ENCODE results near the gene CMKLR1.

CMKLR1 gene, protein sequence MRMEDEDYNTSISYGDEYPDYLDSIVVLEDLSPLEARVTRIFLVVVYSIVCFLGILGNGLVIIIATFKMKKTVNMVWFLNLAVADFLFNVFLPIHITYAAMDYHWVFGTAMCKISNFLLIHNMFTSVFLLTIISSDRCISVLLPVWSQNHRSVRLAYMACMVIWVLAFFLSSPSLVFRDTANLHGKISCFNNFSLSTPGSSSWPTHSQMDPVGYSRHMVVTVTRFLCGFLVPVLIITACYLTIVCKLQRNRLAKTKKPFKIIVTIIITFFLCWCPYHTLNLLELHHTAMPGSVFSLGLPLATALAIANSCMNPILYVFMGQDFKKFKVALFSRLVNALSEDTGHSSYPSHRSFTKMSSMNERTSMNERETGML

DNA sequence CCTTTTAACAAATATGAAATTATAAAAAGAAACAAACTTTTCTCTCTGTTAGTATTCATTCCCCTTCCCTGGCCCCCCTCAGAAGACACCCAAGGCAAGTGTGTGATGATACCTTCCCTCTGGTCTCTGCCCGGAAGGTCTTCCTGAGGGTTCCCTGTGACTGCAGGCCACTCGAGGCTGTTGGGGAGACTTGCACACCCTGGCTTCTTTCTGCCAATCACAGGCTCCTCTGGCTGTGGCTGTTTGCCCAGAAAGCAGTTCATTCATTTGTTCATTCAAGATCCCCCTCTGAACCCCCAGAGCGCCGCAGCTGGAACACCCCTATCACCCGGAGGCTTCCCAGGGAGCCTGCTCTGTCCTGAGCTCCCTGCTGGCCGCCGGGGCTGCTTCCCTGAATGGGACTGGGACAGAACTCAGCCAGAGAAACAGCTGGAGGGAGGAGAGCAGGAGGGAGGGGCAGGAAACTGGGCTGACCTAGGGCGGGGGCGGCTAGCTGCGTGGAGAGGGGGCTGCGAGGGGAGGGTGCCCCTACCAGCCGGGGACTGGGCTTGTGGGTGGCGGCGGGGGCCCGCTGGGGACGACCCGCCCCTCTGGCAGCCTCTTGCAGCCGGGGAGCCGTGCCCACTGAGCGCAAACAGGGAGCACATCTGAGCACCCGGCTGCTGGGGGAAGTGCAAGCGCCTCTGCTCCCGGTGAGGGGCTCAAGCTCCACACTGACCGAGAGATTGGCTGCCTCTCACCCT is at the start of gene CMKLR1:
Gene CMKLR1 (minus strand): TSS at position 397 of the 743 bp plus-strand sequence. CDS start 45,720 bp downstream, outside the sequence.
- TF ChIP-seq, protein P1, sequence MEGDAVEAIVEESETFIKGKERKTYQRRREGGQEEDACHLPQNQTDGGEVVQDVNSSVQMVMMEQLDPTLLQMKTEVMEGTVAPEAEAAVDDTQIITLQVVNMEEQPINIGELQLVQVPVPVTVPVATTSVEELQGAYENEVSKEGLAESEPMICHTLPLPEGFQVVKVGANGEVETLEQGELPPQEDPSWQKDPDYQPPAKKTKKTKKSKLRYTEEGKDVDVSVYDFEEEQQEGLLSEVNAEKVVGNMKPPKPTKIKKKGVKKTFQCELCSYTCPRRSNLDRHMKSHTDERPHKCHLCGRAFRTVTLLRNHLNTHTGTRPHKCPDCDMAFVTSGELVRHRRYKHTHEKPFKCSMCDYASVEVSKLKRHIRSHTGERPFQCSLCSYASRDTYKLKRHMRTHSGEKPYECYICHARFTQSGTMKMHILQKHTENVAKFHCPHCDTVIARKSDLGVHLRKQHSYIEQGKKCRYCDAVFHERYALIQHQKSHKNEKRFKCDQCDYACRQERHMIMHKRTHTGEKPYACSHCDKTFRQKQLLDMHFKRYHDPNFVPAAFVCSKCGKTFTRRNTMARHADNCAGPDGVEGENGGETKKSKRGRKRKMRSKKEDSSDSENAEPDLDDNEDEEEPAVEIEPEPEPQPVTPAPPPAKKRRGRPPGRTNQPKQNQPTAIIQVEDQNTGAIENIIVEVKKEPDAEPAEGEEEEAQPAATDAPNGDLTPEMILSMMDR (IDR thresholded peaks at IDR 0.05; ENCODE audit: low read depth, low read length) = no peak
- H3K4me3 ChIP-seq (ENCODE audit: low read depth, low read length) = no peak within 1 kb of the TSS

DNA sequence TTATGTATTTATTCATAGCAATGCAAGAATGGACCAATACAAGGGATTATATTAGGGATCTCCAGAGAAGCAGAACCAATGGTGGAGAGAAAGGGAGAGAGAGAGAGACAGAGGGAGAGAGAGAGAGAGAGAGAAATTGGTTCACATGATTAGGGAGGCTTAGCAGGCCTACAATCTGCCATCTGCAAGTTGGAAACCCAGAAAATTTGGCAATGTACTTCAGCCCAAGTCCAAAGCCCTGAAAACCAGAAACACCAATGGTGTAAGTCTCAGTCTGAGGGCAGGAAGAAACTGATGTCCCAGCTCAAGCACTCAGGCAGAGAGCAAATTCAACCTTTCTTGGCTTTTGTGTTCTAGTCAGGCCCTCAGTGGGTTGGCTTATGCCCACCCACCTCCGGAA is 48.7 kb upstream of the CMKLR1 start:
- no peak overlapping the region for H3K4me3 ChIP-seq (ENCODE audit: low read depth, low read length)
- TF ChIP-seq, protein P1 (IDR thresholded peaks at IDR 0.05; ENCODE audit: low read depth, low read length) = no peak

DNA sequence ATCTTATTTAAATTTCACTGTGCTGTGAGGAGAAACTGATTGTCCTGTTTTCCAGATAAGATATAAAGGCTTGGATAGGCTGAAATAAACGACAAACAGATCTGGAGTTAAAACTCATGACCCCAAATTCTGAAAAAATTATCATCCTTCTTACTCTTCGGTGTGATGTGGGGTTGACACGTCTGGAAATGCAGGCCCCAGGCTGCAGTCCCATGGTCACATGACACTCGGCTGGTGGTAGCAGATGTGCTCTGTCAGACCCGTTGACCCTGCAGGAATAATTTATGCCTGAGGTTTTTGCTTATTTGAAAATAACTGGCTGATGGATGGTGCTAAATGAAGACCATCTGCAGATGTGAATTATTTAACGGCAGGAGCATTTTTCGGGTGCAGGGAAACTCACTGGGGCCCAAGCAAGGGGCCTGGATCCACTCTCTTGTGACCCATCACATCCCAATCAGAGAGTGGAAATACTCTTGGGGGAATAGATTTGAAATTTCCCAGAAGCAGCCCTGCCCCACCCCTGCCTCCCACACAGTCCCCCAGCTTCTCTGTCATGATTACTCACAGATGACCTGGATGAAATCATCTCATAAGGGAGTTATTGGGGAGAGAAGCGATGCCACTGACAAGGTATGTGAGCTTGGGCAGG is 47.7 kb upstream of the CMKLR1 start:
- TF ChIP-seq, protein P1 (IDR thresholded peaks at IDR 0.05; ENCODE audit: low read depth, low read length) = no peak

DNA sequence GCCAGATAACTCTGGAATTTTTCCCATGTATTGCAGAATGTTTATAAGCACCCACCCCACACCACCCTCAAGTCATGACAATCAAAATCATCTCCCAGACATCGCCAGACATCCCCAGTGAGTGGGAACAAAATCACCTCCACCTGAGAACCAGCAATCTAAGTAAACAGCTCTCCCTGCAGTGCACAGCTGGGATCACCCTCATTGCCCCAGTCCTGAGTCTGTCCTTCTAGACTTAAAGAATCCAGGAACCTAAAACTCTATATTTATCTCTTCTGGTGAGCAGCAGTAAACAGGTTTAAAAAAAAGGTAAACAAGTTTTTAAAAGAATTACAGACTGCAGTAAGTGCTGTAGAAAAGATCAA is 43.3 kb upstream of the CMKLR1 start:
- TF ChIP-seq, protein P1 (IDR thresholded peaks at IDR 0.05; ENCODE audit: low read depth, low read length) = no peak
- H3K4me3 ChIP-seq (ENCODE audit: low read depth, low read length) = no peak overlapping the region

More for the DNA sequence above, 47.7 kb upstream of the CMKLR1 start:
- no peak overlapping the region for H3K4me3 ChIP-seq (ENCODE audit: low read depth, low read length)

DNA sequence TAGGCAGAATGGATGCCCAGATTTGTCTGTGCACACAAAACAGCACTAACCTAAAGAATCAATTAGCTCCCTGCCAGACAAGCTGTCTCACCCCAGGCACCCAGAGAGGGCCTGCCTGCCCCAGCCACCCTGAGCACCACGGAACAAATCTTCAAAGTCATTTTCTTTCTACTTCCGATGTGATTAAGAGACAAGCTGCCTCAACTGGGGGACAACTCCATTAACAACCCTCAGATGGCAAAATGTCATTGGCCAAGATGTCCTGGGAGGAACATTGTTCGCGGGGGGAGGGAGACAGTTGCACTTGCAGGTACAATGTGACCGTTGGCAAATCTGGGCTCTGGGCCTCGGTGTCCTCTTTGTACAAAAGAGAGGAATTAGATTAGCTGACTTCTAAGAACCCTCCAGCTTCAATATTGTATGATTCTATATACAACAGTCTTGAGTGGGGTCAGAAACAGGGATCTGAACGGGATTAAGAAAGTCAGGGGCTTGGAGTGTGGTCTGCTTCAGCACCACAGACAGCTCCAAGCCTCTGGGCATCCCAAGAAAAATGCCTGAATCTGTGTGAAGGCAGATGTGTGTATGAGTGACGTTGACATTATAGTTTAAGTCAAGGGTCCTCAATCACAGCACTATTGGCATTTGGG is 42.8 kb upstream of the CMKLR1 start:
- no peak overlapping the region for H3K4me3 ChIP-seq (ENCODE audit: low read depth, low read length)
- TF ChIP-seq, protein P1 (IDR thresholded peaks at IDR 0.05; ENCODE audit: low read depth, low read length) = no peak

DNA sequence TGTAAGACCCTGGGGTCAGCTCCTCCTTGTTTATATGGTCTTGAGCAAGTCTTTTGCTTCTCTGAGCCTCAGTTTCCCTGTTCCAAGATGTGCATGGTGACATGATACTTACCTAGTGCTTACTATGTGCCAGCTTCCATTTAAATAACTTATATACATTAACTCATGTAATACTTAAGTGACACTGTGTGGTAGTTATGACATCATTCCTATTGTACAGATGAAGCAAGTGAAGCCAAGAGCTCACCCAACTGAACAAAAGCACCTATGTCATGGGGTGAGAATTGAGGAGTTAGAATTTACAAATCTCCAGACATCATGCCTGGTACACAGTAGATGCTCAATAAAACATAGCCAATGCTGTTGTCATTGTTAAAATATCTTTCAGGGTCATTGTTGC is 41.3 kb upstream of the CMKLR1 start:
- TF ChIP-seq, protein P1 (IDR thresholded peaks at IDR 0.05; ENCODE audit: low read depth, low read length) = no peak
- H3K4me3 ChIP-seq (ENCODE audit: low read depth, low read length) = no peak overlapping the region
